ENCODE data around the gene LY6G6F. TPM values are rescaled to one million over a fixed set of nuclear protein-coding genes. Genes with fewer than 3 reads are reported as not detected.

The LY6G6F gene
- polyA plus RNA-seq, 2 of the 4 experiments (the other 2 are of a cell fraction) = not detected

GRCh38 chr6:31749301-31750036 lies 42.8 kb downstream of the LY6G6F start:
- ChIA-PET CTCF (no interaction called here), POLR2A (no interaction called here)
- no peak overlapping the region for H3K4me3 ChIP-seq
- no peak for TF ChIP-seq KDM1A (IDR thresholded peaks at IDR 0.05; ENCODE audit: low read depth)
- no peak for TF ChIP-seq NR3C1 (IDR thresholded peaks at IDR 0.05)
- TF ChIP-seq HEYL (CRISPR knock-in tag; IDR thresholded peaks at IDR 0.05) = no peak
- no peak for TF ChIP-seq PBX3 (IDR thresholded peaks at IDR 0.05)
- TF ChIP-seq TFCP2L1 (CRISPR knock-in tag; IDR thresholded peaks at IDR 0.05) = no peak
- no peak for TF ChIP-seq REST (IDR thresholded peaks at IDR 0.05)
- no peak for TF ChIP-seq EHF (CRISPR knock-in tag; IDR thresholded peaks at IDR 0.05)
- TF ChIP-seq HOXB5 (CRISPR knock-in tag; IDR thresholded peaks at IDR 0.05) = no peak
- TF ChIP-seq CBX8 (IDR thresholded peaks at IDR 0.05) = no peak
- no peak for TF ChIP-seq JUN (IDR thresholded peaks at IDR 0.05)
- TF ChIP-seq HOXB13 (CRISPR knock-in tag; IDR thresholded peaks at IDR 0.05; ENCODE audit: low read depth) = no peak
- TF ChIP-seq ELK1 (IDR thresholded peaks at IDR 0.05; ENCODE audit: low read depth, low read length) = no peak
- TF ChIP-seq MAFK (IDR thresholded peaks at IDR 0.05; ENCODE audit: partially characterized antibody) = no peak
- no peak for TF ChIP-seq FOSB (CRISPR knock-in tag; IDR thresholded peaks at IDR 0.05)
- no peak for TF ChIP-seq RFX5 (IDR thresholded peaks at IDR 0.05)
- no peak for TF ChIP-seq CHD4 (IDR thresholded peaks at IDR 0.05; ENCODE audit: borderline replicate concordance)
- no peak for TF ChIP-seq MYC (IDR thresholded peaks at IDR 0.05; ENCODE audit: borderline replicate concordance, low read length)
- no peak for TF ChIP-seq HDAC2 (IDR thresholded peaks at IDR 0.05)
- no peaks in the 10 kb centered on the region for H3K9me3 ChIP-seq
- H3K27ac ChIP-seq = no peak overlapping the region
- DNase-seq (ENCODE audit: low read depth in 1 of 2, low spot score in 1 of 2) (no peak), FAIRE-seq (no peak), ATAC-seq (no peak)
- peaks cover 13% of the 10 kb centered on the region for H3K4me1 ChIP-seq
- no peak overlapping the region for H3K4me2 ChIP-seq
- 93% methylated on average over 8 of the region's 8 CpGs for WGBS (ENCODE audit: missing lambda C conversion rate)

GRCh38 chr6:31750411-31751022 lies 43.9 kb downstream of the LY6G6F start:
- H3K9me3 ChIP-seq = no peaks in the 10 kb centered on the region
- ATAC-seq = no peak
- no peak overlapping the region for H3K4me3 ChIP-seq
- CTCF ChIA-PET = no interaction called here
- DNase-seq (ENCODE audit: low read depth in 1 of 2, low spot score in 1 of 2) = no peak
- POLR2A ChIA-PET = no interaction called here
- no peak overlapping the region for H3K27ac ChIP-seq
- no peak for FAIRE-seq
- H3K4me1 ChIP-seq = peaks cover 13% of the 10 kb centered on the region
- no peak overlapping the region for H3K4me2 ChIP-seq
- 78% methylated on average over 7 of the region's 7 CpGs for WGBS (ENCODE audit: missing lambda C conversion rate)
- TF ChIP-seq MAX (IDR thresholded peaks at IDR 0.05) (no peak), NPAS2 (CRISPR knock-in tag; IDR thresholded peaks at IDR 0.05; ENCODE audit: borderline replicate concordance) (no peak), SMC3 (IDR thresholded peaks at IDR 0.05) (no peak), RFX5 (IDR thresholded peaks at IDR 0.05) (no peak), EHF (CRISPR knock-in tag; IDR thresholded peaks at IDR 0.05) (no peak), EHMT2 (IDR thresholded peaks at IDR 0.05; ENCODE audit: low read depth) (no peak), HEYL (CRISPR knock-in tag; IDR thresholded peaks at IDR 0.05) (no peak), HOXB5 (CRISPR knock-in tag; IDR thresholded peaks at IDR 0.05) (no peak), RAD21 (conservative IDR thresholded peaks at IDR 0.05 in 1 of 2, IDR thresholded peaks at IDR 0.05 in 1 of 2) (no peak), HDAC2 (IDR thresholded peaks at IDR 0.05) (no peak), CEBPB (IDR thresholded peaks at IDR 0.05) (no peak)
